SU-DHL-6 (cell line): ENCODE measurements around the gene PTPRE.

ENCODE experiments used
- H2AFZ ChIP-seq: fragments of 200-600 bp; sonication (generic); 2 replicates; pipeline ENCODE4 v1.6.1; 2014; ENCODE audit warnings: low read depth, mild to moderate bottlenecking, moderate library complexity, mixed read lengths, antibody characterized with exemption, low read length; ENCODE audit not compliant: severe bottlenecking
- H3F3A ChIP-seq: fragments of 200-600 bp; shearing (Covaris generic); 2 replicates; pipeline ENCODE4 v1.6.0; 2016; ENCODE audit warnings: antibody characterized with exemption, mild to moderate bottlenecking; ENCODE audit not compliant: insufficient read depth
- H3K27ac ChIP-seq: fragments of 200-600 bp; sonication (generic); 2 replicates; pipeline ENCODE4 v1.5.1; 2016; ENCODE audit warnings: low read depth, mild to moderate bottlenecking, low read length, moderate library complexity, mixed read lengths
- H3K27me3 ChIP-seq: fragments of 200-600 bp; sonication (generic), shearing (Covaris generic); 2 replicates; pipeline ENCODE4 v1.6.0; 2014; ENCODE audit warnings: mild to moderate bottlenecking, low read length
- H3K36me3 ChIP-seq: fragments of 200-600 bp; sonication (generic); 2 replicates; pipeline ENCODE4 v1.6.1; 2014; ENCODE audit warnings: mild to moderate bottlenecking, low read length, mixed read lengths
- H3K4me2 ChIP-seq: fragments of 300-600, 200-600 bp; shearing (Covaris generic), sonication (generic); 2 replicates; pipeline ENCODE4 v1.6.0; 2014; ENCODE audit warnings: low read length, low read depth, mild to moderate bottlenecking; ENCODE audit not compliant: poor library complexity, severe bottlenecking
- H3K4me3 ChIP-seq: fragments of 200-600 bp; sonication (generic); 2 replicates; pipeline ENCODE4 v1.5.1; 2014; ENCODE audit warnings: antibody characterized with exemption, low read length, mild to moderate bottlenecking, mixed read lengths; ENCODE audit not compliant: insufficient read depth, poor library complexity, severe bottlenecking
- H3K79me2 ChIP-seq: fragments of 200-600 bp; sonication (generic); 2 replicates; pipeline ENCODE4 v1.6.1; 2014; ENCODE audit warnings: mild to moderate bottlenecking, low read length, moderate library complexity; ENCODE audit not compliant: insufficient read depth
- H3K9ac ChIP-seq: fragments of 200-600 bp; sonication (generic); 2 replicates; pipeline ENCODE4 v1.7.0; 2014; ENCODE audit warnings: mild to moderate bottlenecking, low read length
- H3K9me2 ChIP-seq: fragments of 200-600 bp; sonication (generic); replicated peaks from 2 replicates; pipeline ENCODE4 v1.6.1; 2014; ENCODE audit warnings: low read length; ENCODE audit not compliant: insufficient read depth
- H3K9me3 ChIP-seq: fragments of 200-600 bp; sonication (generic); 2 replicates; pipeline ENCODE4 v1.6.1; 2014; ENCODE audit warnings: low read length, mixed read lengths; ENCODE audit not compliant: insufficient read depth
- H4K20me1 ChIP-seq: fragments of 200-600 bp; sonication (generic); 2 replicates; pipeline ENCODE4 v1.6.1; 2014; ENCODE audit warnings: low read depth, mild to moderate bottlenecking, antibody characterized with exemption, low read length, moderate library complexity, mixed read lengths
- EZH2phosphoT487 ChIP-seq: fragments of 200-600 bp; sonication (generic), shearing (Covaris generic); conservative IDR thresholded peaks from 2 replicates; pipeline ENCODE4 v1.6.1; 2018; ENCODE audit warnings: mild to moderate bottlenecking, antibody characterized with exemption, low read length, moderate library complexity, mixed read lengths
- TF ChIP-seq, protein P1 (sequence below): fragments of 200-600 bp; sonication (generic); IDR thresholded peaks from one replicate; pipeline ENCODE4 v1.5.1; 2017; ENCODE audit warnings: antibody characterized with exemption, mild to moderate bottlenecking, low read length, moderate library complexity; ENCODE audit not compliant: insufficient read depth, poor library complexity, severe bottlenecking

Gene PTPRE

DNA sequence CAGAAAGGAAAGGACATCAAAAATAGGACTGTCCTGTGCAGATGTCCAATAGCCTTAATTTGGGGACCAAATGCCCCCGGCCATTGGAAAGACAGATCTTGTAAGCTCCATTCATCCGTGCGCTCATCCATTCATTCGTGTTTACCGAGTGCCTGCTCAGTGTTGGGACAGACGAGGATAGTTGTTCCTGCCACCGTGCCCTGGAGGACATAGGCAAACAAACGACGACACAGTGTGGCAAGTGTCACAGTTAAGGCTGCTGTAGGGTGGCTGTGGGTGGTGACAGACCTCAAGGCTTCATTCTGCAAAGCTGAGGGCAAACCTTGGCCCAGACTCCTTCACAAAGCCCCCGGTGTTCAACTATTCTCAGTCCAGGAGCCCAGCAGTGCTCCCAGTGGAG, 191.7 kb downstream of the PTPRE start:
- no peak overlapping the region for H2AFZ ChIP-seq
- no peaks in the 10 kb centered on the region; the same call in 1 of the 2 replicates for H3K79me2 ChIP-seq
- no peak overlapping the region for H3K4me3 ChIP-seq
- H3K27me3 ChIP-seq, result no peaks in the 10 kb centered on the region
- H3K27ac ChIP-seq, result no peak overlapping the region
- no peak for TF ChIP-seq EZH2phosphoT487
- TF ChIP-seq, protein P1, sequence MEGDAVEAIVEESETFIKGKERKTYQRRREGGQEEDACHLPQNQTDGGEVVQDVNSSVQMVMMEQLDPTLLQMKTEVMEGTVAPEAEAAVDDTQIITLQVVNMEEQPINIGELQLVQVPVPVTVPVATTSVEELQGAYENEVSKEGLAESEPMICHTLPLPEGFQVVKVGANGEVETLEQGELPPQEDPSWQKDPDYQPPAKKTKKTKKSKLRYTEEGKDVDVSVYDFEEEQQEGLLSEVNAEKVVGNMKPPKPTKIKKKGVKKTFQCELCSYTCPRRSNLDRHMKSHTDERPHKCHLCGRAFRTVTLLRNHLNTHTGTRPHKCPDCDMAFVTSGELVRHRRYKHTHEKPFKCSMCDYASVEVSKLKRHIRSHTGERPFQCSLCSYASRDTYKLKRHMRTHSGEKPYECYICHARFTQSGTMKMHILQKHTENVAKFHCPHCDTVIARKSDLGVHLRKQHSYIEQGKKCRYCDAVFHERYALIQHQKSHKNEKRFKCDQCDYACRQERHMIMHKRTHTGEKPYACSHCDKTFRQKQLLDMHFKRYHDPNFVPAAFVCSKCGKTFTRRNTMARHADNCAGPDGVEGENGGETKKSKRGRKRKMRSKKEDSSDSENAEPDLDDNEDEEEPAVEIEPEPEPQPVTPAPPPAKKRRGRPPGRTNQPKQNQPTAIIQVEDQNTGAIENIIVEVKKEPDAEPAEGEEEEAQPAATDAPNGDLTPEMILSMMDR, result no peak
- peaks cover 32% of the 10 kb centered on the region; the same call in 1 of the 2 replicates for H3K36me3 ChIP-seq
- no peaks in the 10 kb centered on the region for H3K9me3 ChIP-seq
- peaks cover 60% of the 10 kb centered on the region for H3F3A ChIP-seq
- no peak overlapping the region for H3K4me2 ChIP-seq
- H4K20me1 ChIP-seq, result peaks cover 4% of the 10 kb centered on the region
- H3K9me2 ChIP-seq, result no peaks in the 10 kb centered on the region
- H3K9ac ChIP-seq, result no peak overlapping the region

DNA sequence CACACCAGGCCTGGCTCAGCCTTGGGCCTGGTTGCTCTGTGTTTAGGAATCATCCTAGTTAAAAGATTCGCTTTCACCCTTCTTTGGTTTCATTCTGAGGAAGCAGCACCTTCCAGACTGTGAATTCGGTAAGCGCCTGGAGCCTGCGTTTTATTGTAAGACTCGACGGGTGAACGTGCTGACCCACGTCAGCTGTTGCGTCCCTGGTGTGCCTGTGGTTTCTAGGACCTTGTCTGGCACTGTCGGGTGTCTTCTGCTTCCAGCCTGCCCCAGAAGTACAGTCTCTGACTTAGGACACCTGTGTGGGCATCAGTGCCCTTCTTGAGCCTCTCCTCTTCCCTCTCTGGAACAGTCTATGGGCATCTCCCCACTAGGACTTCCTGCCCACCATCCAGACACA, 193.0 kb downstream of the PTPRE start:
- Histone ChIP-seq H3K9me2 (no peaks in the 10 kb centered on the region), H3K9me3 (no peaks in the 10 kb centered on the region), H2AFZ (no peak overlapping the region), H3K9ac (no peak overlapping the region), H3K79me2 (peaks cover 5% of the 10 kb centered on the region; the same call in 1 of the 2 replicates), H3K27ac (no peak overlapping the region), H3K4me2 (no peak overlapping the region), H4K20me1 (peaks cover 4% of the 10 kb centered on the region), H3K36me3 (peaks cover 39% of the 10 kb centered on the region; the same call in 1 of the 2 replicates), H3F3A (peaks cover 54% of the 10 kb centered on the region), H3K4me3 (no peak overlapping the region), H3K27me3 (no peaks in the 10 kb centered on the region)
- TF ChIP-seq, protein P1, result no peak
- no peak for TF ChIP-seq EZH2phosphoT487

DNA sequence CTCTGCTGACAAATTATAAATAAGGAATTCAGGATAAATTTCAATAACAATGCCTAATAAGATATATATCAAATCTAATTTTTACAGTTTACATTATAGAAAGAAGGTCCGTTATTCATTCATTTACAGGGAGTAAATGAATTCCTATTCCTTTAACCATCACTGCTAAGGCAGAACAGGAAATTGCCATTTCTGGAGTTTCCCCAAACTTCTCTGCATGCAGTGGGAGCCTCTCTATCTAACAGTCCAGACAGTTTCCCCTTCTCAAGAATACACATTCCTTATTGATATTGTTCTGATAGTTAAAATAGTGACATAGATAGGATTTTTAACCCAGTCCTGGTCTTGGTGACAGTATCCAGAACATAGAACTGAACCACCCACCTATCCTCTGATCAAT, 195.0 kb downstream of the PTPRE start:
- TF ChIP-seq, protein P1, result no peak
- no peak for TF ChIP-seq EZH2phosphoT487
- peaks cover 8% of the 10 kb centered on the region; the same call in 1 of the 2 replicates for H3K79me2 ChIP-seq
- H3K4me3 ChIP-seq, result no peak overlapping the region

More for the DNA sequence above, 195.0 kb downstream of the PTPRE start:
- Histone ChIP-seq H3K36me3 (peaks cover 49% of the 10 kb centered on the region), H3K9me3 (no peaks in the 10 kb centered on the region), H4K20me1 (peaks cover 8% of the 10 kb centered on the region), H2AFZ (no peak overlapping the region), H3F3A (peaks cover 42% of the 10 kb centered on the region), H3K9me2 (no peaks in the 10 kb centered on the region), H3K27ac (no peak overlapping the region), H3K4me2 (no peak overlapping the region), H3K27me3 (no peaks in the 10 kb centered on the region), H3K9ac (no peak overlapping the region)
